SW480 (cell line): ENCODE results near the gene EPOP.
A peak's percentile ranks its signal among the peaks of the same experiment; 100 is the strongest.

Source experiments
- DNase-seq: peaks from one replicate; pipeline ENCODE4 v3.0.0-alpha.2; 2016; ENCODE audit warnings: low spot score

EPOP gene

DNA sequence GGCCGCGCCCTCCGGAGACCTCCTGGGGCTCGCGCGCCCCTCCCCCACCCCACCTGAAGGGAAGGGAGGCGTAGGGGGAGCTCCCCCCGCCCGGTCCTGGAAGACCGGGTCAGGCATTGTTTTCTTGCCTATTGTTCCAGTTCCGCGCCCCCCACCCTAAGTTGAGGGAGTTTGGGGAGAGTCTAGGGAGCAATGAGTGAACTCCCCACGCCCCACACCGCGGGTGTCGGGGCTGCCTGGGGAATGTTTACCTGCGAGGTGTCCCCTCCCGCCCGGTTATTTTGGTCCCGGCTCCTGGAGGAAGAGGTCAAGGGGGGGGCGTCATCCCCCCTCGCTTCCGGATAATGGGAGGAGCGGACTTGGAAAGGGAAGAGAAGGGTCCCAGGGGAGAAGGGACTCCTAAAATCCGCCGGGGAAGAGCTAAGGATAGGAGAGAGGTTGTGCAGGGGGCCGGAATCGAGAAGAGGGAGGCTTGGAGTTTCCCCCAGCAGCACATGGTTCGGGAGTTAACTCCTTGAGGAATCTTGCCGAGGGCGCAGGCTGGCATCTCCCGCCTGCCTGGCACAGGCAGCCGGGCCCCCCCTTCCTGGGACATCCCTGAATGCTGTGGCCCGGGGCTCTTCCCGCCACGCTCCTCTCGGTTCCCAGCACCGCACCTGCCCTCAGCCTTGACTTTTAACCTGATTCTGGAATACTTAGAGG is 31.2 kb upstream of the EPOP start:
- DNase-seq: peak; percentile 56

DNA sequence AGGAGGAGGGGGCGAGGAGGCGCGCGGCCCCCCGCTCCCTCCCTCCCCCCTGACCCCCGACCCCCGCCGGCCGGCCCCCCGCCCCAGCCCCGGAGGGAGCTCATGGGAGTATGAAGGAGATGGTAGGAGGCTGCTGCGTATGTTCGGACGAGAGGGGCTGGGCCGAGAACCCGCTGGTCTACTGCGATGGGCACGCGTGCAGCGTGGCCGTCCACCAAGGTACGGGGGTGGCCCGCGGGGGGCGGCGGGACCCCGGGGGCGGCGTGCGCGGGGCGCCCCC is 30.7 kb upstream of the EPOP start:
- DNase-seq: no peak

DNA sequence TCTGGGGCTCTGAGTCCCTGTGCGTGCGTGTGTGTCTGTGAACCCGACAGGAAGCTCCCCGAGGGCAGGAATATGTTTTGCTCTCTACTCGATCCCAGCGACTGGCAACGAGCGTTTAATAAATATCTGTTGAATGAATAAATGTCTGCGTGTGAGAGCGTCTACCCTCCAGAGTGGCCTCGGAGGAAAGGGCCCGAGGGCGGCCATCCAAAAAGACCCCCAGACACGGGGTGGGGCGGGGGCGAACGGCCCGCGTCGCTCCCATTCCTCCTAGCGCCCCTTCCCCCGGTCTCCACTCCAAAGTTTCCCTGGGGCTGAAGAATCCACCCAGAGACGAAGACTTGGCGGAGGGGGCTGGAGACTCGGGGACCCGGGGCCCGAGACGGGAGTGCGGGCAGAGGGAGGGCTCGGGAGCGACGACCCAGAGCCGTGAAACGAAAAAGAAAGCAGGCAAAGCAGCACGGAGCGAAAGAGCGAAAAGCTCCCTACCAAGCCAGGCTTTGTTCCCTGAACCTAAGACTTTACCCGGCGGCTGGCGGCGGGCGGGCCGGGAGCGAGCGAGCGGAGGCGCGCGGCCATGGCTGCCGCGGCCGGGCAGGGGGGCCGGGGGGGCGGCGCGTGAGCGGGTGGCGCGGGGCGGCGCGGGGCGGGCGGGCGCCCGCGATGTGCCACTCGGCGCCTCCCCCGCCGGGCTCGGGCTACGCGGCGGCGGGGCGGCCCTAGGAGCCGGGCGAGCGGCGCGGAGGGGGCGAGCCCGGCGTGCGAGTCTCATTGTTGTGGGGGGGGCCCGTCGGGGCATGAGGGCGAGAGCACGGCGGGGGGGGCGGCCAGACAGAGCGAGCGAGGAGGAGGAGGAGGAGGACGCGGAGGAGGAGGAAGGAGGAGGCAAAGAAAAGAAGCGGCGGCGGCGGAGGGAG is 30.1 kb upstream of the EPOP start, which contains the start of gene MLLT6:
Gene MLLT6, plus strand, starts transcription at position 668 of the 917 bp plus-strand sequence. CDS start 360 bp downstream, outside the sequence.
- DNase-seq: peak; percentile 84

DNA sequence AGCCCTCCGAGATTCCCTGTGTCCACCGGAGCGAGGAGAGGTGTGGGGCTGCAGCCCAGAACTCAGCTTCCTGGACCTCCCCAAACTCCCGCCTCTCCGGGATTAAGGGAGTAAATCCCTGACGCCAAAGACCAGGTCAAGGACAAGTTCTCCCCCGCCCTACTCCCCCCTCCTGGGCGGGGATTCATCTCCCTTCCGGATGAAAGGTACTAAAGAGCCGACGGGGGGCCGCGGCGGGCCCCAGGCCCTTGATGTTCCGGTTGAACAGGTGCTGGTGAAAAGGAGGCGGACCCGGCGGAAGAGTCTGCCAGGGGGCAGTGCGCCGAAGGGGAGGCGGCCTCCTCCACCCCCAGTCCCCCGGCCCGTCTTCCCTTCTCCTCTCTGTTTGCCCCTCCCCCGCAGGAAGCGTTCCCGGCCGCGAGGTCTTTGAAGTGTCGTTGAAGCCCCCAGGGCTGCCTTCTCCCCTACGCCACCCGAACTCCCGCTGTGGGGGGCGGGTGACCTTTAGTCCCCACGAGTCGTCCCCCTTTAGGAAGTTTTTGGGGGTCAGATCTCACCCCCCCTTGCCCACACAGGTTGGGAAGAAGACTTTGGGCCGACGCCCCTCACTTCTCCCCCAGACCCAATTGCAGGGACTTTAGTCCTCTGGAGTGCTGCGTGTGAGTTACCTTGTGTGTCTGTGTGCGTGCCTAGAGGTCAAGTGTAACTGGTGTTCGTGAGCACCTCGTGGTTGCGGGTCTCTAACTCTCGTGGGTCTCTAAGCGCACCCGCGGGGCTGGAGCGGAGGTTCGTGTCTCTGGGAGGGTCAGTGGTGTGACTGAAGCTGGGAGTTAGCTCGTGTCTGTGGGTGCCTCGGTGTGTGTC is 29.2 kb upstream of the EPOP start:
- peak; percentile 99 for DNase-seq

GRCh38 chr17:38702916-38703741 is 28.4 kb upstream of the EPOP start:
- DNase-seq: no peak

- peak; percentile 85 for DNase-seq
These were observed 27.6 kb upstream of the EPOP start for GRCh38 chr17:38702166-38702915.

DNA sequence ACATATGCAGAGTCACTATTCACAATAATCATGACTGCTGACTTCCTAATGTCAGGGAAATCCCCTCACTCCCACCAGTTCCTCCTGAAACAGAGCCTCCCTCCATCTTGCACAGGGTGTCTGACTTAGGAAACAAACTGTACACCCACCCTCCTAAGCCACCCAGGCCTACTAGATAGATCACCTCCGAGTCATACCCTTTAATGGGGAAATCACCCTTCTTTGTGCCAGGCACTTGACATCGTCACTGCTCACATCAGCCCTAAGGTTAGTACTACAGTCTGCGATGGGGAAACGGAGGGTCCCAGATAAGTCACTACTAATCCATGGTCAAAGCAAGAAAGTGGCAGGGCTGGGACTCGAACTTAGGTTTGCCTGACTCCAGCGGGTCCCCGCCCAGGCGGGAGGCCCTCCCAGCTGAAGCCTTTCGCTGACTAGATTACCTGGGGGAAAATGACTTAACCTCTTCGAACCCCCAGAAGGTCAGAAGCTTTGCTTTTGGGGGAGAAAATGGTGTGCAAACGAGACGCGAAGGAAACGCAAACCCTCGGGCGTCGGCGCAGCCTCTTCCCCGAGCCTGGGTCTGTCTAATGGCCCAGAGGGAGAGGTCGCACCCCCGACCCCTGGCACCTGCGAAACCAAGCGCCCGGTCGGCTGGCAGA is 26.9 kb upstream of the EPOP start:
- no peak for DNase-seq

- no peak for DNase-seq
These were observed 24.0 kb upstream of the EPOP start for GRCh38 chr17:38698760-38699159.

DNA sequence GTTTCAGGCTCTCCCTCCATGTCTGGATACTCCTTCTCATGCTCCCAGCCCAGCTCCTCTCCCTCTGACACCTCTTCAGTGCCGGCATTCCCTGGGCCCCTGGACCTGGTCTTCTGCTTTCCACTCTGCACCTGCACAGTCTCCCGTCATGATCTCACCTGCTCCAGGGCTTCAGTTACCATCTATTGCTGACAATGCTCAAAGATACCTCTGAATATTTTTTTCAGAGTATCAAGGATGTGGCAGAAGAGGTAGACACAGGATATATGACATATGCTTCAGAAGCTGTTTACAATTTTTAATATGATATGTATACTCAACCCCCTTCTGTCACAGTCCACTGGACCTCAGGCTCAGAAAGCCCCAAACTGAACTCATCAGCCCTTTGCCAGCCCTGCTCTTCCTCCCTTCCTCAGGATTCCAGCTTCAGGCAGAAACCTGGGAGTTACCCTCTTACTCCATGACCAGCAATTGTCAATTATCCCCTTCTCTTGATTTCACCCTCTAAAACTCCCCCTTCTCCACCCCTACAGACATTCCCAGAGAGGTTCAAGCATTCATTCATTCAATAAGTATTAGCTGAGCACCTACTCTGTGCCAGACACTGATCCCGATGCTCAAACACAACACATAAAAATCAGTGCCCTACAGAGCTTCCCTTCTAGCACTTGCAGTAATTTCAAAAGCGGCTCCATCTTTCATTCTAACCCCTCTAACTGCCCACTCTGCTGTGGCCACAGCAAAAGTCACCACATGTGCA is 22.5 kb upstream of the EPOP start:
- DNase-seq: no peak

GRCh38 chr17:38693700-38694329 is 19.1 kb upstream of the EPOP start:
- no peak for DNase-seq

GRCh38 chr17:38691154-38691553 is 16.4 kb upstream of the EPOP start:
- no peak for DNase-seq

DNA sequence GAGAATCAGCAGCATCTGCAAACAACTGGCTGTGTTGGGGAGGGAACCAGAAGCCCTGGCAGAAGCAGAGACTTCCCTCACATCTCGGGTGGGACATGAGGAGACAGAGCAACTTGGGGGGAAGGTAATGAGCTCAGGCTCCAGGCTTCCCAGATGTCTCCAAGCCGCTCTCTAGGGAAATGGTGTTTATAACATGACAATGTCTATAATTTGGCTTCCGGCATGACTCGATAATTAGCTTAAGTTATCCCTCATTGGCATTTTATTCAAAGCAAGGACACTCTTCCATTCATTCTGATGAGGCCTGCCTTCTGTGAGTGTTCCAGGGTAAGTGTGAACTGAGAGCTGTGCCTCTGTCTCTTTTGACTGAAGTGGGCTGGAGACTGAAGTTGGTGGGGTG is 15.6 kb upstream of the EPOP start:
- no peak for DNase-seq

- DNase-seq: no peak
These were observed 12.5 kb upstream of the EPOP start for GRCh38 chr17:38687286-38687685.

GRCh38 chr17:38685491-38685890 is 10.7 kb upstream of the EPOP start:
- no peak for DNase-seq

DNA sequence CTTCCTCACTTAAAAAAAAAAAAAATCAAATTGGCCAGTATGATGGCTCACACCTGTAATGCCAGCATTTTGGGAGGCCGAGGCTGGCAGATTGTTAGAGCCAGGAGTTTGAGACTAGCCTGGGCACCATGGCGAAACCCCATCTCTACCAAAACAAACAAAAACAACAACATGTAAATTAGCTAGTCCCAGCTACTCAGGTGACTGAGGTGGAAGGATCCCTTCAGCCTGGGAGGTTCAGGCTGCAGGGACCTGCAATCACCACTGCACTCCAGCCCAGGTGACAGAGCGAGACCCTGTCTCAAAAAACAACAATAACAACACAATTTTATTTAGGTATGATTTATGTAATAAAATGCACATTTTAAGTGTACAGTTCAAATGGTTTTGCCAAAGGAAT is 6.3 kb upstream of the EPOP start:
- DNase-seq: no peak

GRCh38 chr17:38677819-38678218 is 3.1 kb upstream of the EPOP start:
- DNase-seq: no peak

DNA sequence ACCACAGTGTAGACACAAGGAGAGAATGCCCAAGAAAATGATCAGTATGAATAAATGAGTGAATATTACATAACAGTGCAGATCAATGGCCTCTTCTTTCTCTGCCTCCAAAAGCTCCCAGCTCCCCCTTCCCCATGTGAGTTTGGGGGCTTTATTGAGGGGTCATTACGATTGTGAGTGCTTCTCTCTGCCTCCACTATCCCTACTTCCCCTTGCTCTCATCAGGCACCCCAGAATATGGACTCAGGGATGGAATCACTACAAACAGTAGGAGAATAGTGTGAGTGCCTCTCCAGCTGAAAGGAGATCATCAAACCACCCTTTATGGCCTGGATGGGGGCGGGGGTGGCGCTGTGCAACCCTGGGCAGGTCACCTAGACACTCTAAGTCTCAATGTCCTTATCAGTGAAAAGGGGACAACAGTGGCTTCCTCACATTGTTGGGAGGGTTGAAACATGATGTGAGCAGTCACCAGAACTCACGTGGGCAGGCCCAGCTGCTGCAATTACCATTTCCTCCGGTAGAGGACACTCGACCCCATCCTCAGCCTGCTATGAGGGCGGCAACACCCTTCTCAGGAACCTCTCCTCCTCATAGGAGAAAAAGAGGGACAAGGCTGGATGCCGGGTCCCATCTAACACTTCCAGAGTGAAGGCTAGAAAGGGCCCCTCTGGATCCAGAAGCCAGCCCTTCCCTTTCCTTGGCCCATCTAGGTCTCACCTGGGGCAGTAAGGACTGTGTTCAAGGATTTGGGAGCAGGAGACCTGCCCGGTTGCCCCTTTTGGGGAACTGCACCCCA is 2.1 kb upstream of the EPOP start:
- DNase-seq: peak; percentile 85
